Activated CD8-positive, alpha-beta memory T cell treated with anti-CD3 and anti-CD28 coated beads, Interleukin-2, amount 50 U/mL, for 4 hours (primary cell): ENCODE results near the gene VPS41.
"Not testable (repeated sequence)": the region's sequence is repeated elsewhere in the genome, so short reads cannot be mapped to it uniquely, and the experiment has no call there.

ENCODE experiments used
- DNase-seq: peaks from one replicate; pipeline ENCODE4 v3.0.0-alpha.2; 2020

The VPS41 gene

DNA sequence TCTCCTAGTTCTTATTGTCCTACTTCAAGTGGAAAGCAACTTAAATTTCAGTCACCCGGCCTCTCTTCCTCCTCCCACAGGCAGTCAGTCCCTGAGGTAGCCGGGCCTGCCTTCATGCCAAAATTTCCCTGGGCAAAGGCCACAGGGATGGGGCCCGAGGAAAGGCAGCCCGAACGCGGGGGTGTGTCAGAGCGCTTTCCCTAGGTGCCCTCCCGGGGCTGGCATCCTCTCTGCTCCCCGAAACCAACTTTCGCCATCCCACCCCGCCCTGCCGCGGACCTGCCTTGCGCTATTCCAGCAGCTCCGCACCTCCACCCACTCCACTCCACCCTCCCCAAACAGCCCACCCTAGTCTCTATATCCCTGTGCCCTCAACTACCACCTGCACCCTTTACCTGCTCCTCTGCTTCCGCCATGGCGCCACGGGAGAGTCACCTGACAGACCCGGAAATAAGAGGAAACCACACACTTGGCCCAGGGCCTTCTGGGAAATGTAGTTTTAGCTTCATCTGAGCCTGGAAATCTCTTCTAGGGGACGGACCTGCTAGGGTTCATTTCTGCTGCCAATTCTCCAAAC is at the start of gene VPS41:
TSS of gene VPS41 (minus strand) at position 433 of the 577 bp plus-strand sequence. CDS start at position 416, 17 bp downstream.
- DNase-seq, result peak; percentile 75

DNA sequence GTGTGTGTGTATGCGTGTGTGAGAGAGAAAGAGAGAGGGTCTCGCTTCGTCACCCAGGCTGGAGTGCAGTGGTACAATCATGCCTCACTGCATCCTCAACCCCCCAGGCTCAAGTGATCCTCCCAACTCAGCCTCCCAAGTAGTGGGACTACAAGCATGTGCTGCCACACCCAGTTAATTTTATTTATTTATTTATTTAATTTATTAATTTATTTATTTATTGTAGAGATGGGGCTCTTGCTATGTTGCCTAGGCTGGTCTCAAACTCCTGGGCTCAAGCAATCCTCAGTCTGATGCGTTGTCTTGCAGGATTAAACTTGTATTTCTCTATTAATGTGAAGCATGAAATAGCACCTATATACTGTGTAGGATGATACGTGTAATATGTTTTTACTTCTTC is 46.9 kb upstream of the VPS41 start:
- no peak for DNase-seq

DNA sequence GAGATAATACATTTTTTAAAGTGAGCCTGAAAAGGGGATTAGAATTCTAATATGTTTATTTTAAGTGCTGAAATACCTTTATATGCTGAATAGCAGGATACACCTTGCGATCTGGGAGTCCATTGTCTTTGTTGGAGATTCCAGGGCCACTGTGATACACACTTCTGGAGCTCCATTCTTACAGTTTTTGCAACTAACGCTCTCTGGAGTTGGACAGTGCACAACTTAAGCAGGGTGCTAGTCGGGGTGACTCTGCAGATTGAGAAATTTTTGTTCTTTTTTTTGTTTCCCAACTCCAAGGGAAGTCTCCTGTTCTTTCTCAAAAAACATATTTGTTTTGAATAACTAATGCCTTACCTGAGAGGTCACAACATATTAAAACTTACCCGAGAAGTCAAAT is 45.0 kb upstream of the VPS41 start:
- no peak for DNase-seq

DNA sequence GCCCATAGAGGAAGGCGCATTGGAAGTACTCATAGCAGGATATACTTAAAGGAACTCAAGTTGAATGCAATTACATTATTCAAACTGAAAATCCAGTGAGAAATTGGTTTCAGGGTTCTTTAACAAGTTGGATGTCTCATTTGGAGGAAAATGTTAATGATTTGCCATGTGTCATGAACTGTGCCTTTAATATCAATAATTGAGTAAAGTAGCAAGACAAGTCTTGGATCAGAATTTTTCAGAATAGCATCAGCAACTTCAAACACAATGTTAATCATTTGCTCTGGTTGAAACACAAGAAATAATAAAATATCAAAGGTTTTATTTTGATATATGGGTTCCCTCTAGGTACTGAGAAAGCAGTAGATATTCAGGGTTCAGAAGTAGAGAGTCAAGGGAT is 44.2 kb upstream of the VPS41 start:
- no peak for DNase-seq

DNA sequence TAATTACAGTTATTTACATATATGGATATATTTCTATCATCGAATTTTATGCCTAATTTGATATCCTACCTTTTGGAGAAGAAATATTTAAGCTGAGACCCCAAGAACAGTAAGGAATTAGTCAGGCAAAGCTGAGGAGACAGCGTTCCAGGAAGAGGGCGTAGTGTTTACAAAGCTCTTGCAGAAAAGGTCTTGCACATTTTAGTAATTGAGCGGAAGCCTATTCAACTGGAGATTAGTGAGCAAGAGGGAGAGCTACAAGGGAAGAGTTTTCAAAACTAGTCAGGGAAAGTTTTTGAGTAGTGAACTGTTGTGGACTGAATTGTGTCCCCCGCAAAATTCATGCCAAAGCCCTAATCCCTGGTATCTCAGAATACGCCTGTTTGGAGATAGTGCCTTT is 42.2 kb upstream of the VPS41 start:
- DNase-seq, result no peak

DNA sequence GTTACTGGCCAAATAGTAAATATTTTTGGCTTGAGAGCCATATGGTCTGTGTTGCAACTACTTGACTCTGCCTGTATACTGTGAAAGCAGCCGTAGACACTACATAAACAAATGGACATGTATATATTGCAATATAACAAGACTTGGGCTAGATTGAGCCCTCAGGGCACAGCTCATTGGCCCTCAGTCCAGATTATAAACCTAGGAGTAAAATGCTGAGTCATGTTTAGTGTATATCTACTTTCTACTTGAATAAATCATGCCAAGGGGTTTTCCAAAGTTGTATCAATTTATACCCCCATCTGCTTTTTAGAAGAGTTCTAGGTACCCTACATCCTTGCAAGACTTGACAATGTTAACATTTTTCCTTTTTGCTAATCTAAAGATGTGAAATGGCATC is 41.3 kb upstream of the VPS41 start:
- no peak for DNase-seq

DNA sequence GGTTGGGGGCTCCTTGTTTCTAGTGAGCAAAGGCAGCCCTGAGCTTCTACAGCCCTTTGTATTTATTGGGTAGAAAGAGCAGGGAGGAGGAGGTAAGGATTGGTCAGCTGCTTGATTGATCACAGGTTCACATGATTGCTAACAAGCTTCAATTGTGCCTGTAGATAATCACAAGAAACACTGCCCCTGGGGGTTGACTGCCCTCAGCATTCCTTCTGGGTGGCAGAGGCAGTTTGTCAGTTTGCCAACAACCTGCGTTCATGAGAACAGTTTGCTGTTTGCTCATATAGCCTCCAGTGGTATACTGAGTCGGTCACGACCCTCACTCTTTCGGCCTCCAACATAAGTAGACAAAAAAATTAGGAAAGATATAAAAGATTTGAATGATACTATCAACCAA is 38.5 kb upstream of the VPS41 start:
- not testable (repeated sequence) for DNase-seq

DNA sequence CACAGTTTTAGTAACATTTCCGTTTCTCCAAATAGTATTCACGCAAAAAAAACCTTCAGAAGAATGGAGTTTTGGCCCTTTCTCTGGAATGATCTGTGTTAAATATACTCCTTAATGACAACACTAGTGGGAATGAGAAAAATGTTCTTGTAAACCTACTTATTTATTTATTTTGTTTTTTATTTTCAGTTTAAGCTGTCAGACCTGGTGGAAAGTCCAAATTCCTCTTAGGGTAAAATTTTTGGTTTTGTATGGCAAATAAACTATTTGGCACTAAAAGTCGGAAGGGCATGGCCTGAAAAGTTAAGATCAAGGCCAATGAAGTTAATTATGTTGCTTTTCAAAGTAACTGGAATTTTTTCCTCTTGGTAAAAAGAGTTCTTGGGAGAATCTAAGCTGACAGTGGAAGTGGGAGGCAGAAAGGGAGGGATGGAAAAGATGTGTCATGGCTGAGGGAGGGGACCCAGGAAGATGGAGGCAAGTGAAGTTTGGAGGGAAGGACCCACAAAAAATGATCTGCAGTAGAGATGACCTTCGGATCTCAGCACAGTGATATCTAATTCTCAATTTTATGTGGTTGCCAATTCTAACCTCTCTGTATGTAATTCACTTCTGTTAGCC is 33.5 kb upstream of the VPS41 start:
- no peak for DNase-seq

DNA sequence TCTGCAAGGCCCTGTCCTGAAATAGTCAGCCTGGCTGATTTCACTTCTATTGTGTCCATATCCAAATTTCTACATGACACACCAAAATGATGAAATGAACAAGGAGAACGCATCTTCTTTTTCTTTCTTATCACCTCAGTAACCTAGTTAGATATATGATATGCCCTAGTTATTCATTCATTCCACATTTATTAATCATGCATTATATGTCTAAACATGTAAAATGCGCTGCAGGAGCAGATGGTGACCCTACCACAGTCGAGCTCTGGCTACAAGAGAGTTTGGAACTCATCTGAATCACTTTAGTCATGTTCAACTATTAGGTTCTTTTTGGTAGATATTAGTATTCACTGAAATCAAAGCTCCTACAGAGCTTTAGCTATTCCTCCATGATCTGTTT is 31.8 kb upstream of the VPS41 start:
- DNase-seq, result no peak

DNA sequence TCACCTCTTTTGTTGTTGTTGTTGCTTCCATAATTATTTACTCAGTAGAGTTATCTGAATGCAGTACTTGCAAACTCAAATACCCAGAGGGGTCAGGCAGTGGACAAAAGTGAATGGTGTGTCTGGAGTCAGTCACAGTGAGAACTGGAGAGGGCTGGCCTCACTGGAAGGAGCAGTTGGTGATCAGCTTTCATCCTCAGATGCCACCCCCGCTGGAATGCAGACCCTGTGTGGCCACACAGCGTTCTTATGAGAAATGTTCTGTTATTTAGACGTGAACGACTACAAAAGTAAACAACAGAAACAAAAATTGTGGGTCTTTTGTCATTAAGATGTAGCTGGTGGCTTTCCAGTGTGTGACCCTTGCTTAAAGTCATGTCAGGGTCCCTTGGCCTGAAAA is 29.6 kb upstream of the VPS41 start:
- DNase-seq, result no peak

DNA sequence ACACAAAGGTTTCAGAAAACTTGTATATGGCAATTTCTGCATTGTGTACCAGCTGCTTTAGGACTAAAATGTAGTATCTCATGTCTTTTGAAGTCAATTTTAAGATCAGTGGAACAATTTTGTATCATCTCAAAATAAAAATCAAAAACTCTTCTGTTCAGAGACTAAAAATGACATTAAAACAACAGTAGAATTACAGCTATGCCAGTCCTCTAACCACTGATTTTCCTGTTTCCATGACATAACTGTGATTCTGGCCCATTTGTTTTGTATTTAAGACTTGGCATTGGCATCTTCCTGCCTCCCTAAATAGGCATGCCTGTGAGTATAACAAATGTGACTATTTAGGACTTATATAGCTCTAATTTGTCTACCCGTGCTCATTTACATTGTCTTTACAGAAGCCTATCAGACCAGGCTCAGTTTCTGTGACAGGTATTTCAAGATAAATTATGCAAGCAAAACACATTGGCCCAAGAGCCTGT is 29.1 kb upstream of the VPS41 start:
- no peak for DNase-seq

DNA sequence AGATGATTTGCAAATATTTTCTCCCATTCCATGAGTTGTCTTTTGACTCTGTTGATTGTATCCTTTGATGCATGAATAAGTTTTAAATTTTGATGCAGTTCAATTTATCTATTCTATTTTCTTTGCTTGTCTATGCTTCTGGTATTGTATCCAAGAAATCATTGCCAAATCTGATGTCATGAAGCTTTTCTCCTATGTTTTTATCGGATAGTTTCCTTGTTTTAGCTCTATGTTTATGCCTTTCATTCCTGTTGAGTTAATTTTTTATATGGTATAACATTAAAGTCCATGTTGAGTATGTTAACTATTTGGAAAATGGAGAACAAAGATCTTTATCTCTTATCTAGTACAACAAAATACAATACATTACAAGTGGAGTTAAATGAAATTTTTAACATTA is 27.6 kb upstream of the VPS41 start:
- no peak for DNase-seq

DNA sequence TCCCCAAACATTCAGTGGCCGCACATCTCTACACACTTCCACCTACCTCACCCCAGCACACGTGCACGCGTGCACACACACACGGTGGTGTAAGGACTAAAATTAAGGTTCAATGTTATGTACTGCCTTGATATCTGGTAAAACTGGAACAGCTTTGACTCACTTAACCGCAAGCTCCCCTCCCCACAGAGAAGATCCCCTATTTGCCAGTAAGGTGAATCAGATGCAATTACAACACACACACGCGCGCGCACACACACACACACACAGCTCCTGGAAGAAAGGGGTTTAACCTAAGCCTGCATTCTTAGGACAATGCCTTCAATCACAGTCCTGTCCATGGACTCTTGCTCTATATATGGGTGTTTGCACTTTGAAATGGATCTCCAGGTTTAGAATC is 25.5 kb upstream of the VPS41 start:
- no peak for DNase-seq

DNA sequence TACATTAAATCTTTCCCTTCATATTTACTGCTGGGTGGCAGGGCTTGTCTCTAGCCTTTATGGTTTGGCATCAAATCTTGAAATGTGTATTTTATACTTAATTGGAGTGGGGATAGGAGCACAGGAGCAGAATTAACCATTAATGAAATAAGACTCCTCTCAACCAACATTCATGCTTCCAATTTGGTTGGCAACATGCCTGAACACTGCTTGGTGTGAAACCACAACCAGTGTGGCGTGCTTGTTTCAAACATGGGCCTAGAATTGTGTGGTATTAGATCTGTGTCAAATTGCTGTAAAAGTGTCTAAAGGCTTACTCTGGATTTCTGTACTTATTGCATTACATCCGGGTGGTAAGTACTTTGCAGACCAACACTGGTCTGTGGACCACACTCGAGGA is 25.1 kb upstream of the VPS41 start:
- no peak for DNase-seq

DNA sequence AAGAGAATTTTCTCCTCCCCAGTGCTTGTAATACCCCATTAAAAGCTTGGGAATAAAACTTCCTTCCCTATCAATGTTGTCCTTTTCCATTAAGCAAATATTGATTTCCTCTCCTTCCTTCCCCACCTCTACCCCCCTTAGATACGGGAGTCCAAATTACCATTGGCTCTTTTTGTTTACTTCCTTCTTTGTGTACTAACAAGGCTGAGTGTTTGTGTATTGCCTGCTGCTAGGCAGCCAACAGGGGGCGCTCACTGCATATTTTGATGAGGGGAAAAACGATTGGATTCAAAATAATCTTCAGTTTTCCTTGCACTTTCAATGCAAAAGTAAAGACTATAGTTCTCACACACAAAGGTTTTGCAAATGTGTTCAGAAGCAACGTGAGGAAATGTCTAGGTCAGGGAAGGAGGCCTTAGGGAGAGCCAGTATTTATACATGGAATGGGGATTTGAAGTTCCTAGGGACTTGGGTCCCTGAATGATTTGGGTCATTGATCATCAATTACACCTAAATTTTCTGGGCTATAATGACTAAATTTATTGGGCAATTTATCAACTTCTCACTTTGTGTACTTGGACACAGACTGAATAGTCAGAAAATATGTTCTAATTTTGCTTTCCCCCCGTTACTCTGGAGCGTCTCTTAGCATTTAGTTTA is 23.6 kb upstream of the VPS41 start:
- peak; percentile 33 for DNase-seq

DNA sequence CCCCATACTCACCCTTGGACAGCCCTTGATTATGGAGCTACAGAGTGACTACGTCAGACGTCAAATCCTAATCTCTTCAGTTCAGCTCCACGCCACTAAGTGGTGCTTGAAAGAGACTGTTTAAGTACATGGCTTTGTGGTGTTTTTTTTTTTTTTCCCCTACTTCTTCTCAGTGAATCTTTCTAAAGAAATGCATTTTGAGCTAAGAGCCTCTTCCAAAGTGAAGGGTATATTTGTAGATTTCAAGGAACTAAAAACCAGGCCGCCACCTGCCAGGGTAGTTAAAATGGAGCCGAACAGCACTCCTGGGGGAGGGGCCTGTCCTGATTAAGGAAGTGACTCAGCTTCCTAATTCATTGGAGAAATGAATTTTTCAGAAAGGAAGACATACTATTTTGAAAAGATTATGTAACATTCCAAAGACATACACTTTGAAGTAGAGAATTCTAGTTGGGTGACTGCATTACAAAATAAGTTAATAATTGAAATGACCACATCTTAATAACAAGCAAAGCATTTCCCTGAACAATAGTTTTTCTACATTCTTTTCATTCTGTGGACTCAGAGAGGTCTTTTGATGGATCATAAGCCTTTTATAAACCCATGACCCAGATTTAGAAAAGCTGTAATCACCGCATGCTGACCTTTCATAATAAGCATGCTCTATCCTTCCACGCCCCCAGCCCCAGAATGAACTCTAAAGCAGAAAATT is 20.6 kb upstream of the VPS41 start:
- DNase-seq, result no peak

DNA sequence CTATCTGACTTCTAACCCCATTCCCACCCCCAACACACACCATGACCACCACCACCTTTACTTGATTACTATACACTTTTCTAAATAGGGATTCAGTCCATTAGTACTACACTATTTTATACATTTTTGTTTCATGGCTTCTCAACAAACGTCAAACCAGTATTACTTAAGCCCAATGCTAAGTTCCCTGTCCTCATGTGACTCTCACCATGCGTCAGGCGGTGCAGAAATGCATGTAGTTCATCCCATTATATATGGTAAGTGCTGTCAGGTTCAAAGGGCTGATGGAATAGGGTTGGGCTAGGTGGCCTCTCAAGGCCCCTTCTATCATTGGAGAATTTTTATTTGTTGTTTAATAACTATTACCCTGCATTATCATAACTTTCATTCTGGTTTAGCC is 19.5 kb upstream of the VPS41 start:
- DNase-seq, result no peak

DNA sequence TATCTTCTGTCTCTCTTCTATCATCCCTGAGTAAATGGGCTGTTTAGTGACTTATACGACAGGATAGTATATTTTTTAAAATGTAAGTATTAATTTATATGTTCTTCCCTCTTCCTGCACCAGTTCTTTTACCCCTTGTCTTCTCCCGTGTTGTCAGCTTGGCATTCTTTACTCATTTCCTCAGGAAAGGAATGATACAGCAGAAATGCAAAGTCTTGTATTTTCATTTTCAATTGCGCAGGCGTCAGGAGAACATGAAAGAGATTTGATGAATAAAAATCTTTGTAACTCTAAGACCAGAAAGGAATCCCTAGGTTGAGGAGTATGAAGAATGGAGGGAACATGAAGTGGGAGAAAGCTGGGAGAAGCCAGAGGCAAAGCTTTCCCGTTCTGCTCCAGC is 18.8 kb upstream of the VPS41 start:
- DNase-seq, result no peak

DNA sequence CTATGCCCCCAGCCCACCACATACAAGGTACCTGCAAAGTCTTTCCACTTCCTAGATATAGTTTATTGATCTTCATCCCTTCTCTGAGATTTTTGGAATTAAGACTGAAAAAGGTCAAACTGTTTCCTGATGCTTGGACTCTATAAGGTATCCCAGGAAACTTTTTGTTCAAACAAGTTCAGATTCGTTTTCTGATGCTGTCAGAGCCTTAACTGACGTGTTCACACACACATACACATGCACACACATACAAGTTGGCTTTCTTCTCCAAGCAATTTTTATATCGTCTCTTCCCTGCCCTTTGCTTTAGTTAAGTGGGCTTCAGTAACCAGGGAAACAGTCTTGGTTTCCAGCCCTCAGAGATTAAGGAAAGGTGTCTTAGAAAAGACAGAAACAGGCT is 11.7 kb upstream of the VPS41 start:
- DNase-seq, result no peak

DNA sequence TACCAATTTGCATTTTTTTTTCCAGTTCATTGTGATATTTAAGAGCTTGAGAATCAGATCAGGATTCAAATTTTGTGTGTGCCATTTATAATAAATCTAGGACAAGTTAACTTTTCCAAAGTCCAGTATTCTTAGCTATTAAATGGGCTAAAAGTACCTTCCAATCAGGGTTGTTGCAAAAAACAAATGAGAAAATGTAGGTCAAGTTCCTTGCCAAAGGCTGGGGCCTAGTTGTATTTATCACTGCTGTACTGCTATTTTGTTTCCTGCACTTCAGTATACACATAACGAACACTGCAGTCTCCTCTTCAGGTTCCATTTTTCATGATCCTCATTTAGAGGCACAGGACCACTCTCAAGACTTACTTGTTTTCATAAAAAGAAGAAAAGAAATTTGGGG is 7.4 kb upstream of the VPS41 start:
- DNase-seq, result no peak

DNA sequence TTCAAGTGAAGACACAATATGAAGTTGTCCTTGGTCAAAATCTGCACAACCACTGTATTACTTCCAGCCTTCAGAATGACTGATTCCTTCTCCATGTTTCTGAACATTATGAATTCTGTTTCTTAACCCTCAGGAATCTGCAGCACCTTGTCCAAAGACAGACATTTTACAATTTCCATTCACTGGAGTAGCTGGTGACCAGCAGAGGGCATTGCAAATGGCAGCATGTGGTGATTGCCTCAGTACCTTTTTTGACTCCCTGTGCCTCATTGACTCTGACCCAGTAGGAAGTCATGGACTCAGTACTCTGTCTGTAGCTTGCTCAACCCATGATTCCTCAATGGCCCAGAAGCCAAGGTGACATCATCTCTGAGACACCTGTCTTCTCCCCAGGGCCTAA is 879 bp upstream of the VPS41 start:
- no peak for DNase-seq

DNA sequence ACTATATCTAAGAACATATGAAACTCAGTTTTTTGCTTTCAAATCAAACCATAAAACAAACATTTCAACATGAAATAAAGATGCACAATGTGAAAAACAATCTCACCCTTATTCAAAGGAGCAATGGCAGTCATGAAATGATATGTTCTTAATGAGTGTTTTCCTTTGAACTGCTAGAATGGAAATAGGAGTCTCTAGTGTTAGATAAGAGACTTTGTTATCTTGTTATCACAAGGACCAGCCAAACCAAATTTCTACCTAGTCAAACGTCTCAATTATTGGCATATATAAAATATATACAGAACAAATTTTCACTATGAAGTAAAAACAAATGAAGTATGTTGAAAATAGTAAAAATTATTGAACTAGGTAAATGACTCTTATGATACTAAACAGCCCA is 1.2 kb downstream of the VPS41 start:
- no peak for DNase-seq

DNA sequence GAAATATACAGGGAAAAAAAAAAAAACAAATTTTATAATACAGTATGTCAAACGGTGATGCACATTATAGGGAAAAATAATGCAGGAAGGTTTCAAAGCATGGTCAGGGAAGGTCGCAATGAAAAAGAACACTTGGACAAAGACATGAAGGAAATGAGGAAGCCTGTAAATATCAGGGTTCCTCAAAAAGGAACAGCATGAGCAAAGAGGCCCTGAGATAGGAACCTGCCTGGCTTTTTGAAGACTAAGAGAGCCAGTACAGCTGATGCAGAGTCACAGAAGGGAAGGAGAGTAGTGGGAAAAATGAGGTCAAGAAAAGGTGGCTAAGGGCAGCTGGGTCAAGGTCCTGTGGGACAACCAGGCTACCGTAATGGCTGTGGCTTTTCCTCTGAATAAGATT is 1.9 kb downstream of the VPS41 start:
- no peak for DNase-seq
